ENCODE measurements around the gene EEPD1. TPM values are rescaled to one million over a fixed set of nuclear protein-coding genes. Genes with fewer than 3 reads are reported as not detected.
"Not testable (repeated sequence)": the region's sequence is repeated elsewhere in the genome, so short reads cannot be mapped to it uniquely, and the experiment has no call there.

Gene EEPD1
- total RNA-seq, 1 donor from 2014 or later, result 0.61 TPM

DNA sequence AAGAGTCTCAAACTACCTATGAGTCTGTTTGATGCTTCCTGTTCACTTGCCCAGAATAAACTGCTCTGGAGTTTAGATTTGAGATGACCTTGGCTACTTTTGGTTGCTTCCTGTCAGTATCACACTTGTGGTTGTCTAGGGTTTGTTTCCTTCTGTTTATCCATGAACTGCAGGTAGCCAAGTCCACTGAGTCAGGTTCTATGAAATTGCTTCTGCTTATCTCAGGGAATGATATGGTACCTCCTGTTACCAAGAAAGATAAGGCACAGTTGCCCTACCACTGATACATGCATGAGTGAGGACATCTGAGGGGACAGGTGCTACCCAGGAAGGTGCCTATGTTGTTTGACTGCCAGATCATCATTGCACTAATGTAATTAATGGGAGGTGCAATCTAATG, 15.8 kb upstream of the EEPD1 start:
- Mint-ChIP-seq H3K27ac (no peak overlapping the region), H3K27me3 (peaks cover 12% of the 10 kb centered on the region), H3K4me1 (no peaks in the 10 kb centered on the region), H3K4me3 (no peak overlapping the region), H3K36me3 (ENCODE audit: low read depth) (no peaks in the 10 kb centered on the region), H3K9me3 (no peaks in the 10 kb centered on the region)
- intact Hi-C loops (cut with micrococcal nuclease), result no loop called here
- no peak for DNase-seq

DNA sequence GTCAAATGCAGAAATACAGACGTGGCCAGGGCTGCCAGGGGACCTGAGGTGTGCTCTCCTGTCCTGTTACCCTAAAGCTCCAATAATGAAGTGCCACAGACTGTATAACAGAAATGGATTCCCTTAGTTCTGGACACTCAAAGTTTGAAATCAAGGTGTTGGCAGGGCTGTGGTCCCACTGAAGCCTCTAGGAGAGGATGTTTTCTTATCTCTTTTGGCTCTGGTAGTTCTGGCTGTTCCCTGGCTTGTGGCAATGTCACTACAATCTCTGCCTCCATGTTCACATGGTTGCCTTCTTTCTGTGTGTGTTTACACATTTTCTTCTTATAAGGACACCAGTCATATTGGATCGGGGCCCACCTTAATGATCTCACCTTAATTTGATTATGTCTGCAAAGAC, 15.3 kb upstream of the EEPD1 start:
- intact Hi-C loops (cut with micrococcal nuclease), result no loop called here
- no peaks in the 10 kb centered on the region for H3K36me3 Mint-ChIP-seq (ENCODE audit: low read depth)
- H3K4me1 Mint-ChIP-seq, result no peaks in the 10 kb centered on the region
- no peak overlapping the region for H3K27ac Mint-ChIP-seq
- DNase-seq, result no peak
- no peaks in the 10 kb centered on the region for H3K9me3 Mint-ChIP-seq
- H3K4me3 Mint-ChIP-seq, result no peak overlapping the region
- peaks cover 12% of the 10 kb centered on the region for H3K27me3 Mint-ChIP-seq

DNA sequence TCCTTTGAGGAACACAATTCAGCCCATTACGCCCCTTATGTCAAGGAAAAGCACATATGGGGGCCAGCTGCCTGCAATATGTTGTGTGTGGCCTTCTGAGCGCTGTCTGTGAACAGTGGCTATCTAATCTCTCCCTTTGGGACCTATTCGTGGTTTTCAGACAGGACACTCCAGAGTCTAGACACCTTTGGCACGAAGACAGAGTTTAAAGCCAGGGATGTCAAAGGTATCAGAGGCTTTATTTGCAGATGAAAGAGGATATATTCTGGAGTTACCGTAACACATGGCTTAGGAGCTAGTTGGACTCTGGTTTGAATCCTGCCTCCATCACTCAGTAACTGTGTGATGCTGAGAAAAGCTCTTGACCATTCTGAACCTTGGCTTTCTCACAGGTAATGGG, 14.8 kb upstream of the EEPD1 start:
- Mint-ChIP-seq H3K27ac (no peak overlapping the region), H3K4me1 (no peaks in the 10 kb centered on the region), H3K36me3 (ENCODE audit: low read depth) (no peaks in the 10 kb centered on the region), H3K4me3 (no peak overlapping the region), H3K27me3 (peaks cover 12% of the 10 kb centered on the region), H3K9me3 (no peaks in the 10 kb centered on the region)
- intact Hi-C loops (cut with micrococcal nuclease), result no loop called here
- no peak for DNase-seq

DNA sequence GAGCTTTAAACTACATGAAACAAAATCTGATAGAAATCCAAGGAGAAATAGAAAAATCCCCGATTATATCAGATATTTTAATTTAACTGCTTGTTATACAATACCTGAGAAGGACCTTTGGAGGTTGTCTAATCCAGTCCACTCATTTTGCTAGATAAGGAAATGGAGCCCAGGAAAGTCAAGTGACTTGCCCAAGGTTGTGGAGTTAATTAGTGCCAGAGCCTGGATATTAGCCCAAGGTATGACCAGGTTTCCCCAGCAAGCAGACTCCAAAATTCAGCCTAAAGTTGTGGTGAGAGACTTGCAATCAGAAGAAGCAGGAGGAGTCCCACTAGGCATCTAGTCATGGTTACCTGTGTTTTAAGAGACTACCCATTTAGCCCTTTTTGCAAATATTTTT, 11.7 kb upstream of the EEPD1 start:
- intact Hi-C loops (cut with micrococcal nuclease), result no loop called here

DNA sequence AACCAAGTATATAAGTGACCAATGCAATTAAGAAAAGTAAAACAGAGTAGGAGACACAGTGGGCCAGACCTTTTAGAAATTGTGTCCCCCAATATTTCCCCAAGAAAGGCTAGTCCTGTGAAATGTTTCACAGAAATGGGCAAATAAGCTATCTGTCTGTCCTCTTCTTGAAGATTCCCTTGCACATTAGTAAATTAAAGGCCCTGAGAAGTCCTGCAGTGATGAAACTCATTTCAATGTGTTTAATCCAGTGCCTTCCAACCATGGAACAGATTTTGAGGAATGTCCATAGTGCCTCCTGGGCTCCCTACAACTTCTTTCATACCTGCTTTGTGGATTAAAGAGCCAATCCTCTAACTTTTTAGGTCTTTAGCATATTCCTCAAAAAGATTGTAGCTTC, 11.2 kb upstream of the EEPD1 start:
- Mint-ChIP-seq H3K9me3 (no peaks in the 10 kb centered on the region), H3K4me3 (no peak overlapping the region), H3K4me1 (no peaks in the 10 kb centered on the region), H3K27ac (no peak overlapping the region), H3K36me3 (ENCODE audit: low read depth) (no peaks in the 10 kb centered on the region), H3K27me3 (peaks cover 26% of the 10 kb centered on the region)
- DNase-seq, result no peak
- intact Hi-C loops (cut with micrococcal nuclease), result no loop called here

More for the DNA sequence above, 11.7 kb upstream of the EEPD1 start:
- Mint-ChIP-seq H3K27ac (no peak overlapping the region), H3K27me3 (peaks cover 24% of the 10 kb centered on the region), H3K4me3 (no peak overlapping the region), H3K36me3 (ENCODE audit: low read depth) (no peaks in the 10 kb centered on the region), H3K4me1 (no peaks in the 10 kb centered on the region), H3K9me3 (no peaks in the 10 kb centered on the region)
- no peak for DNase-seq

DNA sequence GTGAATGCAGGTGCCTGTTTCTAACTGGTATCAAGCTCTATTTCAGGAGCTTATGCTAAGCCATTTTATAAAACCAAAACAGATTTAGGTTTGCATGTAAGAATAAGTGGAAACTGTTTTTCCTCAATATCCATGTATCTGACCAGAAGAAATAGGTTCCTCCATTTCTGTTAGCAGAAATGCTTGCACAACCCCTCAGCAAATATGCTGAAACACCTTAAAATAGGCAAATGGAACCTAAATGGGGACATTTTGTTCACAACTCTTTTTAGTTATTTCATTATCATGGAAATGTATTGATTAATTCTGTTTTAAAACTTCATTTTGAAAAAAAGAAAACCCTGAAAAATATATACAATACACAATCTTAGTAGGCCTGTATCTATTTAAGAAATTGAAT, 8.9 kb upstream of the EEPD1 start:
- Mint-ChIP-seq H3K27me3 (peaks cover 23% of the 10 kb centered on the region), H3K36me3 (ENCODE audit: low read depth) (no peaks in the 10 kb centered on the region), H3K27ac (no peak overlapping the region), H3K4me1 (no peaks in the 10 kb centered on the region), H3K4me3 (no peak overlapping the region), H3K9me3 (peaks cover 3% of the 10 kb centered on the region)
- DNase-seq, result no peak
- intact Hi-C loops (cut with micrococcal nuclease), result no loop called here

DNA sequence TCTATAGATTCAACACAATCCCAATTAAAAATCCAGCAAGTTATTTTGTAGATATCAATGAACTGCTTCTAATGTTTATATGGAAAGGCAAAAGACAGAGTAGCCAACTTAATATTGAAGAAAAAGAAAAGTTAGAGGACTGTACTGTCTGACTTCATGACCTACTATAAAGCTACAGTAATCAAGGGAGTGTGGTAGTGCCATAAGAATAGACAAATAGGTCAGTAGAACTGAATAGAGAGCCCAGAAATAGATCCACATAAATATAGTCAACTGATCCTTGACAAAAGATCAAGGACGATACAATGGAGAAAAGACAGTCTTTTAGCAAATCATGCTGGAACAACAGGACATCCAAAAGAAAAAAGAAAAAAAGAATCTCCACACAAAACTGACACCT, 7.4 kb upstream of the EEPD1 start:
- Mint-ChIP-seq H3K4me3 (no peak overlapping the region), H3K4me1 (no peaks in the 10 kb centered on the region), H3K27ac (no peak overlapping the region), H3K9me3 (peaks cover 3% of the 10 kb centered on the region), H3K27me3 (peaks cover 20% of the 10 kb centered on the region), H3K36me3 (ENCODE audit: low read depth) (no peaks in the 10 kb centered on the region)
- intact Hi-C loops (cut with micrococcal nuclease), result no loop called here
- DNase-seq, result no peak

DNA sequence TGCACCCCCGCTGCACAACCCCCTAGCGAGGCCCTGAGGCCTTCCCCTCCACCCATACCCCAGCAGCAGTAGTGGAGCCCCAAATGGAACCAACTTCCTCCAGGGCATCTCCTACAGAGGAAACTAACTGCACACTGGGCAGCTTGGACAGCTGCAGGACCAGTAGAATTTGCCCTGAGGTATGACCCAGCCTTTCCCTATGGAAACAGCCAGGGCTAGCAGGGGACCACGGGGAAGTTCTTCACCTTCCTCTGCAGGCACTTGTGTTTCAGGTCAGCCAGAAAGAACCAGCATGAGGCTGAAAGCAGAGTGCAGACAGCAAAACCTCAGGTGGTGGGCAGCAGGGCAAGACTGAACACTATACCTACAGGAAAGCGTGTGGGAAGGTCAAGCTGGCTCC, 5.7 kb upstream of the EEPD1 start:
- H3K9me3 Mint-ChIP-seq, result peaks cover 3% of the 10 kb centered on the region
- no peak overlapping the region for H3K4me3 Mint-ChIP-seq
- H3K36me3 Mint-ChIP-seq (ENCODE audit: low read depth), result no peaks in the 10 kb centered on the region
- H3K27me3 Mint-ChIP-seq, result peaks cover 23% of the 10 kb centered on the region
- H3K4me1 Mint-ChIP-seq, result peaks cover 4% of the 10 kb centered on the region
- intact Hi-C loops (cut with micrococcal nuclease), result no loop called here
- H3K27ac Mint-ChIP-seq, result no peak overlapping the region
- no peak for DNase-seq

DNA sequence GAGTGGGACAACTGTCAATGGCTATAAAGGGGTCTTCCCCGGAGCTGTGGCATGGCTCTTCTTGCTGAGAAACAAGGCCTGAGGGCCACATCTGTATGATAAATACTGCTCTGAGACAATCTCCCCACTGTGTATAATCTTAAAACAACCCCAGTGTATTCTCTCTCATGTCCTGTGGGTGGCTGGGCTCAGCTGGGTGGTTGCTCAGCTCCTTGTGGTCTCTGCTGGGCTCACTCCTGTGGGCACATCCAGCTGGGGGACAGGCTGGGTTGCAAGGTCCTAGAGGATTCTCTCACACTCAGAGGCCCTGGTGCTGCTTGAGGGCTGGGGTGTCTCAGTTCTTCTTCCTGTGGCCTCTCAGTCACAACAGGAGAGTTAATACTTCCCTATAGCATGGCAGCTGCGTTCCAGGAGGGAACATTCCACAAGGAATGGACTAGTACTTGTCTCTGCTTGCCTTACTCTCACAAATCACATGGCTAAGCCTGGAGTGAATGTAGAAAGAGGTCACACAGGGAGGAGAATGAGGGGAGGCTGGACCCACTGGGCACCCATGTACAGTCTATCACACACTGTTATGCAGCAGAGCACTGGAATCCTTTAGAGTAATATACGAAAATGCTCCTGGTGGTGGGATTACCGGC, 4.5 kb upstream of the EEPD1 start:
- H3K4me1 Mint-ChIP-seq, result peaks cover 8% of the 10 kb centered on the region
- peaks cover 3% of the 10 kb centered on the region for H3K9me3 Mint-ChIP-seq
- no peak for DNase-seq
- H3K36me3 Mint-ChIP-seq (ENCODE audit: low read depth), result no peaks in the 10 kb centered on the region
- peaks cover 23% of the 10 kb centered on the region for H3K27me3 Mint-ChIP-seq
- intact Hi-C loops (cut with micrococcal nuclease), result no loop called here
- H3K4me3 Mint-ChIP-seq, result no peak overlapping the region
- H3K27ac Mint-ChIP-seq, result no peak overlapping the region

DNA sequence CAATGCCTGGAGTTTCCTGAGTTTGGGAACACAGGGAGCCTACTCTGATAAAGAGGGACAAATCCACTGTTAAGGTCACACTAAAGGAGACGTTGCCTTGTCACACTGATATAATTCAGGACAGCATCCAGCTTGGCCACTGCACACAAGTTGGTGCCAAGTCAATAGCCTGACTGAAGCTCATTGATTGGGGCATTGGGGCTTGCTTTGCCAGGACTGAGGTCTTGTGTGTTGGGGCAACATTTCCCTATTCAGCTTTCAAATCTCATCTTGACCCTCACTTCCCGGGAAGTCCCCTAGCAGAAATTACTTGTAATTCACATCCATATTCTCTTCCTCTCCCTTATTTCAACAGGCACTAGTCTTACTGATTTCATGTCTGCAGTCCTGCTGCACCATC, 3.8 kb upstream of the EEPD1 start:
- peaks cover 23% of the 10 kb centered on the region for H3K27me3 Mint-ChIP-seq
- intact Hi-C loops (cut with micrococcal nuclease); H3K4me3 Mint-ChIP-seq: not testable (repeated sequence)

DNA sequence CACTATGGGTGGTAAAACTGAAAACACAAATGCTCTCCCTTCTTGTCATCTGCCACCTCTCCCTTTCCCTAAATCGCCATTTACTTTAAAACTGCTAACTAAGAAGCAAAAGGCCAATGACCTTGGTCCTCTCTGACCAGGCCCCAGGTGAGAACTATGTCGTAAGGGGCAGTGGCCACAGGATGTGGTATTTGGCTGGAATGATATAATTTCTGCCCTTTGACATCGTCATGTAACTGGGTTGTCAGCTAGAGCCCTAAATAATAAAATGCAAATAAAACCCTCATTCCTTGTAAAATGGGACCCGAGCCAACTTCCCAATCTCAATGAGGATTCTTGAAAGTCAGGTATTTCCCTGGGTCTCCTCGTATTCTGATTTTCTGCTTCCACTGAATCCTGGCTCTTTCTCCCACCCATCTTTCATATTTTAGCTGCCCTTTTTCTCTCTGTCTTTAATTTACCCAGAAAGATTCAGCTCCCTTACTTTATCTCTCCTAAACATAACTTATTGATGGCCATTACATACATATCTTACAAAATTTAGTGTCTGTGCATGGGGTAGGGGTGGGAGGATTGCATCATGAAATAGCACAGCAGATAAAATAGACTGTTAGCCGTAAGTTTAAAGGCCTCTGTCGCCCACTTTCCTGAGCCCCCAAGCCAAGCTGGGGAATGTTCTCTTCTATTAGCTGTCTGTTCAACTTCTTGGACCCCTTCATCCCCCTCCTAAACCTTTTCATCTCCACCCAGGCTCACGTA, 3.2 kb upstream of the EEPD1 start:
- no peak overlapping the region for H3K4me3 Mint-ChIP-seq
- peaks cover 15% of the 10 kb centered on the region for H3K4me1 Mint-ChIP-seq
- no peak for DNase-seq
- intact Hi-C loops (cut with micrococcal nuclease), result loop anchor here (5.0 to 10.0 kb wide), 2 partner anchors 345 to 1113 kb away; partner anchors contain the start of genes DPY19L1 and SEPTIN7
- H3K27ac Mint-ChIP-seq, result no peak overlapping the region
- H3K36me3 Mint-ChIP-seq (ENCODE audit: low read depth), result no peaks in the 10 kb centered on the region
- peaks cover 3% of the 10 kb centered on the region for H3K9me3 Mint-ChIP-seq
- peaks cover 18% of the 10 kb centered on the region for H3K27me3 Mint-ChIP-seq

More for the DNA sequence above, 3.8 kb upstream of the EEPD1 start:
- peaks cover 14% of the 10 kb centered on the region for H3K4me1 Mint-ChIP-seq
- not testable (repeated sequence) for H3K27ac Mint-ChIP-seq; DNase-seq; H3K9me3 Mint-ChIP-seq; H3K36me3 Mint-ChIP-seq (ENCODE audit: low read depth)

DNA sequence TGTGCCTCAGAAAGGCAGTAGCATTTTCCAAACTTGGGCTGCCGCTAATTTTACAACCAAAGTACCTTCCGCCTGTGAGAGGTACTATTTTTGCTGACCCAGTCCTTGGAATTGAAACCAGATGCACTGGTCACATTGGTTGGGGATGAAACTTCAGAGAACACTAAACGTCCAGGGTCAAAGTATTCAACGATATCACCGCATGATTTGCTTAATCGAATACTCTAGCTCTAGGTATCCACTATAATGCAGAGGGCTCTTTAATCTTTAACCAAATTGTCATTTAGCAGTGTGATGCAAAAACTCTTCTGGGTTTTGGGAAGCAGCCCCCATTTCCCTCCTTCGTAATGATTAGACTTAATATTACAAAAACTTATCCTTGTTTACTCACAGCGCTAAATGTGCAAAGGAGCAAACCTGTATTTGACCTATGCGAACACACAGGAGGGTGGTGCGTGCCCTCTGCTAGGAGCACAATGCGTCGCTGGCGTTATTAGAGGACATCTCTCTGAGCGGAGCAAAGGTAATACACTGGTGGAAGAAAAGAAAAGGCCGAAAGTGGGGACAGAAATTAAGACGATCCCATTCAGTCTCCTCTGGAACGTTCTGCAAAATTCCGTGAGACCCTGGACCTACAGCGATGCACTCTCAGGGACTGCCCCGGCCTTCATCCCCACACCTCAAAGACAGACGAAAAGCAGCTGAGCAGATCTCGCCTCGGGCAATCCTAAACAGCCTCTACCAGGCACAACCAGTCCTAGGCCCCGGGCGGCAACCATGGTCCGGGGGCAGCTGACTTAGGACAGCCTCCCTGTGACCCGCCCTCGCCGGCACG, 916 bp upstream of the EEPD1 start:
- no peak for DNase-seq
- H3K36me3 Mint-ChIP-seq (ENCODE audit: low read depth), result no peaks in the 10 kb centered on the region
- peaks cover 17% of the 10 kb centered on the region for H3K4me1 Mint-ChIP-seq
- peaks cover 3% of the 10 kb centered on the region for H3K9me3 Mint-ChIP-seq
- peaks cover 10% of the 10 kb centered on the region for H3K27me3 Mint-ChIP-seq
- H3K4me3 Mint-ChIP-seq, result peak overlapping the region; percentile 82
- intact Hi-C loops (cut with micrococcal nuclease), result loop anchor here (2.0 to 10.0 kb wide), 3 partner anchors 135 to 1115 kb away; partner anchors contain the start of genes DPY19L1 and SEPTIN7
- peak overlapping the region; percentile 19 for H3K27ac Mint-ChIP-seq

DNA sequence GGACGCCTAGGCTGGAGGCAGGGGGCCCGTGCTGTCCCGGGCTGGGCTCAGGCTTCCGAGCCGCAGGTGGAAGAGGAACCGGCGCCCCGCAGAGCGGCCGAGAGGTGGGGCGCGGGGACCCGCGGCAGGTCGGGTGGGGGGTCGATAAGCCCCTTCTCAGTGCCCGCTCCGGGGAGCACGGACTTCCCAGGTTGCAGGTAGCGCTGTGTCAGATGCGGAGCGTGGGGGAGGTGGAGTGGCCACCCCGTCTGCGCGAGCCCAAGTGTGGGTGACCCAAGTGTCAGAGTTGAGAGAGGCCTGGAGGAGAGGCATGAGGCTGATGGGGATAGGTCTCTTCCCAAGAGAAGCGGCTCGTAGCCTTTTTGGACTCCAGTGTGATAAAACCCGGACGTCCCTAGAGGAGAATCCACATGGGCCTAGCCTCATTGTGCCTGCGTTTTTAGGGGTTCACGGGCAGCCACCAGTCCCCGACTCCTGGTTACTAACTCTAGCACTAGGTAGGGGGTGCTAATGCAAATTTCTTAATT, 580 bp downstream of the EEPD1 start:
- peaks cover 17% of the 10 kb centered on the region for H3K4me1 Mint-ChIP-seq
- no peaks in the 10 kb centered on the region for H3K36me3 Mint-ChIP-seq (ENCODE audit: low read depth)
- H3K27me3 Mint-ChIP-seq, result peaks cover 10% of the 10 kb centered on the region
- intact Hi-C loops (cut with micrococcal nuclease), result loop anchor here (1.0 to 10.0 kb wide), 7 partner anchors 38 to 1116 kb away; partner anchors contain the start of genes ANLN, DPY19L1, HERPUD2 and SEPTIN7
- H3K27ac Mint-ChIP-seq, result no peak overlapping the region
- H3K4me3 Mint-ChIP-seq, result peak overlapping the region; percentile 82
- H3K9me3 Mint-ChIP-seq, result no peaks in the 10 kb centered on the region
- peak; percentile 74 for DNase-seq

All from activated CD4-positive, alpha-beta T cell treated with anti-CD3 and anti-CD28 coated beads, Interleukin-2, amount 10 ng/mL, durations not matched to agents 24 days and 14 days (primary cell).